ENCODE data around the gene KLRK1. TPM values are rescaled to one million over a fixed set of nuclear protein-coding genes. Genes with fewer than 3 reads are reported as not detected.
"Not testable (repeated sequence)": the region's sequence is repeated elsewhere in the genome, so short reads cannot be mapped to it uniquely, and the experiment has no call there.

Gene KLRK1
- total RNA-seq, 4 donors from 2014 or later = 1.1 to 6.4 (median 3.8) TPM

GRCh38 chr12:10385166-10385613 lies 4.7 kb downstream of the KLRK1 start:
- 78 to 85% methylated on average over 2 of the region's 2 CpGs for WGBS, 2 donors
- Histone ChIP-seq H3K27ac (no peak overlapping the region), H3K4me3 (replicated peaks in 1 of 3) (no peak overlapping the region), H3K27me3 (no peaks in the 10 kb centered on the region), H3K4me1 (no peaks in the 10 kb centered on the region), H3K36me3 (no peaks in the 10 kb centered on the region), H3K9me3 (no peaks in the 10 kb centered on the region)
- intact Hi-C loops (cut with DNase I) = no loop called here
- DNase-seq = no peak
- TF ChIP-seq CTCF (IDR thresholded peaks at IDR 0.05) = no peak
- TF ChIP-seq POLR2A (IDR thresholded peaks at IDR 0.05) = no peak

- Histone ChIP-seq H3K27ac (no peak overlapping the region), H3K36me3 (no peaks in the 10 kb centered on the region), H3K4me3 (replicated peaks in 1 of 3) (no peak overlapping the region), H3K9me3 (no peaks in the 10 kb centered on the region), H3K4me1 (no peaks in the 10 kb centered on the region), H3K27me3 (no peaks in the 10 kb centered on the region)
- no peak for TF ChIP-seq CTCF (IDR thresholded peaks at IDR 0.05)
- no peak for TF ChIP-seq POLR2A (IDR thresholded peaks at IDR 0.05)
- intact Hi-C loops (cut with DNase I) = no loop called here
- WGBS, 2 donors = 86 to 89% methylated on average over 3 of the region's 3 CpGs
- no peak for DNase-seq
These were observed 5.7 kb downstream of the KLRK1 start for GRCh38 chr12:10384191-10384590.

GRCh38 chr12:10381928-10382628 lies 7.8 kb downstream of the KLRK1 start:
- Histone ChIP-seq H3K4me1 (no peaks in the 10 kb centered on the region), H3K9me3 (no peaks in the 10 kb centered on the region), H3K36me3 (no peaks in the 10 kb centered on the region), H3K27ac (no peak overlapping the region), H3K4me3 (replicated peaks in 1 of 3) (no peak overlapping the region), H3K27me3 (no peaks in the 10 kb centered on the region)
- DNase-seq = no peak
- intact Hi-C loops (cut with DNase I) = no loop called here
- no peak for TF ChIP-seq POLR2A (IDR thresholded peaks at IDR 0.05)
- TF ChIP-seq CTCF (IDR thresholded peaks at IDR 0.05) = no peak
- WGBS, 2 donors = 91 to 92% methylated on average over 4 of the region's 4 CpGs

- H3K4me1 ChIP-seq; H3K36me3 ChIP-seq; H3K4me3 ChIP-seq (replicated peaks in 1 of 3); H3K9me3 ChIP-seq; H3K27me3 ChIP-seq; H3K27ac ChIP-seq; DNase-seq; intact Hi-C loops (cut with DNase I): not testable (repeated sequence)
- 87% methylated on average over 2 of the region's 2 CpGs for WGBS, 2 donors
These were observed 11.1 kb downstream of the KLRK1 start for GRCh38 chr12:10378737-10379136.

GRCh38 chr12:10374624-10375018 lies 15.2 kb downstream of the KLRK1 start:
- H3K27me3 ChIP-seq = no peaks in the 10 kb centered on the region
- intact Hi-C loops (cut with DNase I) = no loop called here
- no peaks in the 10 kb centered on the region for H3K9me3 ChIP-seq
- no peak overlapping the region for H3K27ac ChIP-seq
- DNase-seq = no peak
- WGBS, 2 donors = 88 to 96% methylated on average over 3 of the region's 3 CpGs
- no peaks in the 10 kb centered on the region for H3K4me1 ChIP-seq
- no peaks in the 10 kb centered on the region for H3K36me3 ChIP-seq
- no peak overlapping the region for H3K4me3 ChIP-seq (replicated peaks in 1 of 3)
- TF ChIP-seq POLR2A (IDR thresholded peaks at IDR 0.05) (no peak), CTCF (IDR thresholded peaks at IDR 0.05) (no peak)
